SK-N-SH (cell line): ENCODE data around the gene SCN1B. TPM values are rescaled to one million over a fixed set of nuclear protein-coding genes. Genes with fewer than 3 reads are reported as not detected.

Experiments
- CTCF ChIA-PET: fragments of 300-600, 350-600 bp; formaldehyde crosslinking; extraction: SDS; loops from one replicate; lab custom pipeline; 2021; lab: Yijun Ruan, JAX
- POLR2A ChIA-PET: fragments of 350-600 bp; sonication (Branson Sonifier 250); formaldehyde crosslinking; extraction: SDS; loops from one replicate; lab custom pipeline; 2020; ENCODE audit warnings: antibody characterized with exemption, inconsistent platforms; lab: Yijun Ruan, JAX
- DNase-seq: peaks from one replicate; pipeline ENCODE4 v3.0.0; 2012
- H2AFZ ChIP-seq: fragments of 200-600 bp; sonication (generic); 2 replicates; pipeline ENCODE4 v1.8.1; 2016; ENCODE audit warnings: antibody characterized with exemption, mild to moderate bottlenecking, low read depth
- H3F3A ChIP-seq: fragments of 200-600 bp; sonication (generic); replicated peaks from 2 replicates; pipeline ENCODE3; 2016; ENCODE audit warnings: antibody characterized with exemption, mild to moderate bottlenecking; ENCODE audit not compliant: insufficient read depth
- H3K27ac ChIP-seq, 2 experiments: fragments of 200-500 bp in 1 of 2; fragments of 200-600 bp in 1 of 2; sonication (Bioruptor generic) in 1 of 2; sonication (generic), shearing (Covaris generic) in 1 of 2; 2 replicates each; pipeline versions ENCODE4 v1.5.1 to v1.6.1; 2014 to 2016; ENCODE audit warnings: low read depth in 2 of 2, inconsistent platforms in 1 of 2, low read length in 1 of 2, mild to moderate bottlenecking in 1 of 2, mixed read lengths in 1 of 2
- H3K27me3 ChIP-seq: fragments of 200-600 bp; sonication (generic), shearing (Covaris generic); 2 replicates; pipeline ENCODE4 v1.6.1; 2016; ENCODE audit warnings: mixed run types; ENCODE audit not compliant: insufficient read depth
- H3K36me3 ChIP-seq, 2 experiments: fragments of 200-500 bp in 1 of 2; fragments of 200-600 bp in 1 of 2; sonication (Bioruptor generic) in 1 of 2; sonication (generic) in 1 of 2; replicated peaks in 1 of 2; 2 replicates each; pipeline versions ENCODE3 to v1.5.1; 2014 to 2016; ENCODE audit warnings: low read length in 1 of 2, mild to moderate bottlenecking in 1 of 2; ENCODE audit not compliant: insufficient read depth in 2 of 2, control insufficient read depth in 1 of 2
- H3K4me1 ChIP-seq, 2 experiments: fragments of 200-500 bp in 1 of 2; fragments of 200-600 bp in 1 of 2; sonication (Bioruptor generic) in 1 of 2; sonication (generic), shearing (Covaris generic) in 1 of 2; 2 replicates each; pipeline versions ENCODE4 v1.5.1 to v1.6.1; 2014 to 2016; ENCODE audit warnings: low read depth in 1 of 2, low read length in 1 of 2, mixed run types in 1 of 2; ENCODE audit not compliant: insufficient read depth in 2 of 2, control insufficient read depth in 1 of 2
- H3K4me2 ChIP-seq: fragments of 200-600 bp; sonication (generic), shearing (Covaris generic); 2 replicates; pipeline ENCODE4 v1.6.1; 2017; ENCODE audit warnings: mixed run types
- H3K4me3 ChIP-seq, 2 experiments: fragments of 200-500 bp in 1 of 2; fragments of 200-600 bp in 1 of 2; sonication (Bioruptor generic) in 1 of 2; sonication (generic), shearing (Covaris generic) in 1 of 2; 2 replicates each; pipeline versions ENCODE4 v1.5.1 to v1.8.1; 2014 to 2016; ENCODE audit warnings: low read depth in 2 of 2, inconsistent platforms in 1 of 2, low read length in 1 of 2, mild to moderate bottlenecking in 1 of 2, mixed read lengths in 1 of 2, moderate library complexity in 1 of 2
- H3K79me2 ChIP-seq: fragments of 200-600 bp; sonication (generic); 2 replicates; pipeline ENCODE4 v1.8.1; 2017; ENCODE audit warnings: mild to moderate bottlenecking; ENCODE audit not compliant: insufficient read depth
- H3K9ac ChIP-seq: fragments of 200-600 bp; sonication (generic); 2 replicates; pipeline ENCODE4 v1.6.1; 2017; ENCODE audit warnings: mixed run types
- H3K9me2 ChIP-seq: fragments of 200-600 bp; sonication (generic); 2 replicates; pipeline ENCODE4 v1.6.1; 2017; ENCODE audit warnings: mixed run types
- H3K9me3 ChIP-seq: fragments of 200-600 bp; sonication (generic); 2 replicates; pipeline ENCODE4 v1.6.1; 2017; ENCODE audit warnings: mixed run types, mild to moderate bottlenecking, moderate library complexity
- H4K20me1 ChIP-seq: fragments of 200-600 bp; sonication (generic); 2 replicates; pipeline ENCODE4 v1.6.1; 2017; ENCODE audit warnings: mild to moderate bottlenecking, mixed run types; ENCODE audit not compliant: insufficient read depth
- CTCF ChIP-seq: fragments of 200-600 bp; sonication (generic); IDR thresholded peaks from 2 replicates; pipeline ENCODE4 v1.6.1; 2017; ENCODE audit warnings: antibody characterized with exemption, mild to moderate bottlenecking, moderate library complexity
- ELF1 ChIP-seq: IDR thresholded peaks from 2 replicates; pipeline ENCODE4 v1.4.0; 2012
- EP300 ChIP-seq, 2 experiments: IDR thresholded peaks; 2 replicates each; pipeline versions ENCODE4 v1.4.0 to v1.6.1; 2012; ENCODE audit warnings: borderline replicate concordance in 1 of 2, low read depth in 1 of 2, low read length in 1 of 2
- EZH2phosphoT487 ChIP-seq: fragments of 200-600 bp; sonication (generic); IDR thresholded peaks from 2 replicates; pipeline ENCODE4 v1.6.1; 2017; ENCODE audit warnings: low read depth, mixed run types, mild to moderate bottlenecking, antibody characterized with exemption, moderate library complexity, borderline replicate concordance
- FOSL2 ChIP-seq: IDR thresholded peaks from 2 replicates; pipeline ENCODE4 v1.4.0; 2012; ENCODE audit warnings: low read depth, mild to moderate bottlenecking, moderate library complexity, borderline replicate concordance
- IRF3 ChIP-seq: fragments of 150-350 bp; IDR thresholded peaks from 2 replicates; pipeline ENCODE4 v1.6.1; 2016; ENCODE audit warnings: mild to moderate bottlenecking, low read depth, low read length
- JUND ChIP-seq: IDR thresholded peaks from 2 replicates; pipeline ENCODE4 v1.4.0; 2012
- MEF2A ChIP-seq: IDR thresholded peaks from 2 replicates; pipeline ENCODE4 v1.4.0; 2012; ENCODE audit warnings: low read depth, borderline replicate concordance
- MXI1 ChIP-seq: IDR thresholded peaks from 2 replicates; pipeline ENCODE4 v1.6.1; 2012; ENCODE audit warnings: mild to moderate bottlenecking, low read depth, low read length, improper control_type of control experiment
- NFIC ChIP-seq: IDR thresholded peaks from 2 replicates; pipeline ENCODE4 v1.4.0; 2012; ENCODE audit warnings: borderline replicate concordance
- NRF1 ChIP-seq: IDR thresholded peaks from 2 replicates; pipeline ENCODE4 v1.6.1; 2012; ENCODE audit warnings: low read depth, mild to moderate bottlenecking, low read length
- POLR2AphosphoS5 ChIP-seq: IDR thresholded peaks from 2 replicates; pipeline ENCODE4 v1.6.1; 2012; ENCODE audit warnings: low read depth, low read length
- RCOR1 ChIP-seq: fragments of 150-350 bp; IDR thresholded peaks from 2 replicates; pipeline ENCODE4 v1.6.1; 2017; ENCODE audit warnings: antibody characterized with exemption, low read length
- REST ChIP-seq: IDR thresholded peaks from 2 replicates; pipeline ENCODE4 v1.6.1; 2012; ENCODE audit warnings: mild to moderate bottlenecking, low read depth, low read length, moderate library complexity
- RFX5 ChIP-seq: IDR thresholded peaks from 2 replicates; pipeline ENCODE4 v1.6.1; 2012; ENCODE audit warnings: mild to moderate bottlenecking, improper control_type of control experiment, low read length
- RXRA ChIP-seq: IDR thresholded peaks from 2 replicates; pipeline ENCODE4 v1.4.0; 2012; ENCODE audit warnings: low read depth, mild to moderate bottlenecking, borderline replicate concordance
- TCF12 ChIP-seq: IDR thresholded peaks from 2 replicates; pipeline ENCODE4 v1.4.0; 2012
- TEAD4 ChIP-seq: IDR thresholded peaks from 2 replicates; pipeline ENCODE4 v1.4.0; 2012; ENCODE audit warnings: mild to moderate bottlenecking, borderline replicate concordance; ENCODE audit not compliant: insufficient read depth
- YY1 ChIP-seq: IDR thresholded peaks from 2 replicates; pipeline ENCODE4 v1.4.0; 2012; ENCODE audit warnings: low read depth, mild to moderate bottlenecking
- ZBTB33 ChIP-seq: IDR thresholded peaks from 2 replicates; pipeline ENCODE4 v1.4.0; 2012; ENCODE audit warnings: low read depth, borderline replicate concordance
- WGBS: methylation state at CpG from one replicate; pipeline ENCODE4 v1.1.6; 2017; ENCODE audit warnings: low lambda C conversion rate; 5-methylcytosine and 5-hydroxymethylcytosine counted together
- polyA plus RNA-seq, 3 experiments: library from polyadenylated mRNA; depleted of rRNA; stranded (reverse); fragments of >200 nt; gene quantifications; 2 replicates each; pipeline ENCODE4 v1.2.3, GENCODE V29; 2012

Gene SCN1B
- polyA plus RNA-seq, 1 of the 3 experiments (the other 2 are of a cell fraction), result 10.5 TPM

GRCh38 chr19:35032356-35032865 lies 2.1 kb downstream of the SCN1B start:
- CTCF ChIA-PET, result interaction anchor here (2.4 to 6.4 kb wide), 2 partner anchors 13 to 35 kb away, joined by 8 to 49 read pairs; no protein-coding TSS in a partner anchor
- Histone ChIP-seq H3K27me3 (no peaks in the 10 kb centered on the region), H3K4me3 (no peak overlapping the region), H3K79me2 (no peaks in the 10 kb centered on the region), H3K9me3 (no peaks in the 10 kb centered on the region), H3K36me3 (peaks cover 0 to 7% of the 10 kb centered on the region in 2 experiments), H3K27ac (no peak overlapping the region), H3K4me2 (no peak overlapping the region), H2AFZ (no peak overlapping the region), H4K20me1 (no peaks in the 10 kb centered on the region), H3K9me2 (no peaks in the 10 kb centered on the region), H3K4me1 (peaks cover 0 to 21% of the 10 kb centered on the region in 2 experiments; a peak in 1 of 4 replicates), H3F3A (peaks cover 2% of the 10 kb centered on the region), H3K9ac (no peak overlapping the region)
- POLR2A ChIA-PET, result no interaction called here
- no peak for DNase-seq
- no peak for TF ChIP-seq CTCF
- no peak for TF ChIP-seq RFX5
- TF ChIP-seq NRF1, result no peak
- TF ChIP-seq EZH2phosphoT487, result no peak
- no peak for TF ChIP-seq POLR2AphosphoS5
- no peak for TF ChIP-seq FOSL2
- no peak for TF ChIP-seq ELF1
- no peak for TF ChIP-seq NFIC
- TF ChIP-seq MEF2A, result no peak
- no peak for TF ChIP-seq ZBTB33
- TF ChIP-seq IRF3, result no peak
- no peak for TF ChIP-seq RXRA
- TF ChIP-seq TEAD4, result no peak
- no peak for TF ChIP-seq YY1
- TF ChIP-seq JUND, result no peak
- no peak for TF ChIP-seq RCOR1
- TF ChIP-seq MXI1, result no peak
- no peak for TF ChIP-seq EP300 (IDR thresholded peaks at IDR 0.05; ENCODE audit: borderline replicate concordance in 1 of 2, low read depth in 1 of 2, low read length in 1 of 2)
- no peak for TF ChIP-seq REST
- TF ChIP-seq TCF12, result no peak
- WGBS, result 92% methylated on average over 17 of the region's 17 CpGs
